Esophagus muscularis mucosa (tissue), 4 donors: ENCODE measurements around the gene USP33. TPM values are rescaled to one million over a fixed set of nuclear protein-coding genes. Genes with fewer than 3 reads are reported as not detected.
A peak's percentile ranks its signal among the peaks of the same experiment; 100 is the strongest.

ENCODE experiments used
- DNase-seq: peaks from one replicate; pipeline ENCODE4 v3.0.0-alpha.2; 2017; ENCODE audit errors: extremely low spot score
- H3K27ac ChIP-seq, 4 donors: fragments of 200-600 bp; sonication (generic); replicated peaks in 1 of 4; 1 replicate in 3 of 4; 2 replicates in 1 of 4; pipeline ENCODE4 v1.5.1; 2016 to 2019; ENCODE audit warnings: mild to moderate bottlenecking in 1 of 4
- H3K27me3 ChIP-seq, 4 donors: fragments of 200-600 bp; sonication (generic); one replicate each; pipeline versions ENCODE4 v1.5.1 to v1.6.0; 2016 to 2019
- H3K36me3 ChIP-seq, 4 donors: fragments of 200-600 bp; sonication (generic); one replicate each; pipeline ENCODE4 v1.5.1; 2016 to 2019
- H3K4me1 ChIP-seq, 4 donors: fragments of 200-600 bp; sonication (generic); one replicate each; pipeline ENCODE4 v1.5.1; 2016 to 2019
- H3K4me3 ChIP-seq, 4 donors: fragments of 200-600 bp; sonication (generic); 1 replicate in 2 of 4; 2 replicates in 2 of 4; pipeline ENCODE4 v1.5.1; 2016 to 2019; ENCODE audit warnings: mild to moderate bottlenecking in 4 of 4, moderate library complexity in 1 of 4
- H3K9me3 ChIP-seq, 4 donors: fragments of 200-600 bp; sonication (generic); 1 replicate in 3 of 4; 2 replicates in 1 of 4; pipeline ENCODE4 v1.5.1; 2016 to 2019
- EP300 ChIP-seq: sonication (generic); formaldehyde crosslinking; IDR thresholded peaks from one replicate; pipeline ENCODE4 v1.6.1; 2017; ENCODE audit warnings: antibody characterized with exemption
- POLR2A ChIP-seq: fragments of 450-650 bp; IDR thresholded peaks from one replicate; pipeline ENCODE4 v1.6.1; 2017; ENCODE audit warnings: antibody characterized with exemption, moderate library complexity, mild to moderate bottlenecking, low read depth
- POLR2AphosphoS5 ChIP-seq, 2 donors: sonication (generic); formaldehyde crosslinking; IDR thresholded peaks; one replicate each; pipeline ENCODE4 v1.6.1; 2017; ENCODE audit warnings: antibody characterized with exemption in 2 of 2
- WGBS: methylation state at CpG from one replicate; pipeline ENCODE4 v1.1.5; 2018; 5-methylcytosine and 5-hydroxymethylcytosine counted together
- intact Hi-C: fragments of 100-400 bp; cut with DNase I; formaldehyde crosslinking; loops from one replicate; pipeline ENCODE4 v1.15.1; 2023
- total RNA-seq, 4 donors: library from RNA; depleted of rRNA; stranded (reverse); fragments of >200 nt; gene quantifications; one replicate each; pipeline versions ENCODE4 v1.1.0 to v1.2.1, GENCODE V29; 2016
- TF ChIP-seq, protein P1 (sequence below), 3 experiments: fragments of 200-600 bp in 2 of 3; fragments of 450-650 bp in 1 of 3; sonication (generic) in 2 of 3; IDR thresholded peaks; one replicate each; pipeline ENCODE4 v1.5.1; 2017 to 2019; ENCODE audit warnings: antibody characterized with exemption in 3 of 3, mild to moderate bottlenecking in 2 of 3, moderate library complexity in 1 of 3

USP33 gene
- total RNA-seq, 4 donors from 2014 or later, result 50.9 to 71.0 (median 59.2) TPM

DNA sequence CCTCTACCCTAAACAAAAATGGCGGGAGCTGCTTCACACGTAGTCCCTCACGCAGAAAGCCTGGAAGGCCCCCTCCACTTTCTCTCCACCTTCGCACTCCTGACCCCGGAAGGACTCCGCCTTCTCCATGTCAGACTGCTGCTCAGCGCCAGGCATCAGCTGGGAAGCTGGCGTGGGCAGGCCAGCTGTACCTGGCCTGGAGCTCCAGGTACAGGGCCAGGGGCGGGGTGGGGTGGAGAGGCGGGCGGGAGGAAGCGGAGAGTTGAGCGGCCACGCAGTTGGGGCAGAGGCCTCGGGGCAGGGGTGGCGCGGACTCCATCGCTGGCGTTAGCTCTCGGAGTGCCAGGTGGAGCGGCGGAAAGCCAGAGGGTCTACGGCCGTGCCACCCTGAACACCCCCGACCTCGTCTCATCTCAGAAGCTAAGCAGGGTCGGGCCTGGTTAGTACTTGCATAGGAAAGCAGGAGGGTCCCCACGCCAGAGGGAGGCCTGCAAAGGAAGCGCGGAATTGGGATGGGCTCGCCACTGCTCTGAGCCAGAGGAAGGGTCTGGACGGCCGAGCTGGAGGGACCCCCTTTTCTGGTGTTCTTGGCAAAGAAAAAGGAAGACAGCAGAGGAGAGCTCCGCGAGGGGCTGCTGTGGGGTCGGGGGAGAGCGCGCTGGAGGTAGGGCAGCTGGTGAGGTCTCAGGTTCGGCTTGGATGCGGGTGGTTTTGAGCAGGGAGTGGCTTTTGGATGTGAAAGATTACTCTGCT is 20.1 kb upstream of the USP33 start, which contains the start of gene MIGA1:
Gene MIGA1, plus strand, starts transcription at position 121 of the 753 bp plus-strand sequence. CDS start 3,604 bp downstream, outside the sequence.
- peak within 1 kb of the TSS; percentile 78 to 86 (median 80) for H3K27ac ChIP-seq
- no peak for TF ChIP-seq EP300
- no peak for TF ChIP-seq POLR2A
- TF ChIP-seq, protein P1, sequence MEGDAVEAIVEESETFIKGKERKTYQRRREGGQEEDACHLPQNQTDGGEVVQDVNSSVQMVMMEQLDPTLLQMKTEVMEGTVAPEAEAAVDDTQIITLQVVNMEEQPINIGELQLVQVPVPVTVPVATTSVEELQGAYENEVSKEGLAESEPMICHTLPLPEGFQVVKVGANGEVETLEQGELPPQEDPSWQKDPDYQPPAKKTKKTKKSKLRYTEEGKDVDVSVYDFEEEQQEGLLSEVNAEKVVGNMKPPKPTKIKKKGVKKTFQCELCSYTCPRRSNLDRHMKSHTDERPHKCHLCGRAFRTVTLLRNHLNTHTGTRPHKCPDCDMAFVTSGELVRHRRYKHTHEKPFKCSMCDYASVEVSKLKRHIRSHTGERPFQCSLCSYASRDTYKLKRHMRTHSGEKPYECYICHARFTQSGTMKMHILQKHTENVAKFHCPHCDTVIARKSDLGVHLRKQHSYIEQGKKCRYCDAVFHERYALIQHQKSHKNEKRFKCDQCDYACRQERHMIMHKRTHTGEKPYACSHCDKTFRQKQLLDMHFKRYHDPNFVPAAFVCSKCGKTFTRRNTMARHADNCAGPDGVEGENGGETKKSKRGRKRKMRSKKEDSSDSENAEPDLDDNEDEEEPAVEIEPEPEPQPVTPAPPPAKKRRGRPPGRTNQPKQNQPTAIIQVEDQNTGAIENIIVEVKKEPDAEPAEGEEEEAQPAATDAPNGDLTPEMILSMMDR (IDR thresholded peaks at IDR 0.05), result no peak
- peak; percentile 77 to 85 for TF ChIP-seq POLR2AphosphoS5 (IDR thresholded peaks at IDR 0.05)
- peak; percentile 95 for DNase-seq
- peak within 1 kb of the TSS; percentile 89 to 93 (median 90) for H3K4me3 ChIP-seq
- H3K36me3 ChIP-seq, result peaks cover 6 to 14% (median 11%) of the 10 kb centered on the region in 4 donors
- intact Hi-C loops, result no loop called here
- H3K27me3 ChIP-seq, result no peaks in the 10 kb centered on the region
- 1% methylated on average over 28 of the region's 40 CpGs for WGBS
- H3K4me1 ChIP-seq, result peaks cover 8 to 34% (median 27%) of the 10 kb centered on the region in 4 donors
- no peaks in the 10 kb centered on the region for H3K9me3 ChIP-seq

DNA sequence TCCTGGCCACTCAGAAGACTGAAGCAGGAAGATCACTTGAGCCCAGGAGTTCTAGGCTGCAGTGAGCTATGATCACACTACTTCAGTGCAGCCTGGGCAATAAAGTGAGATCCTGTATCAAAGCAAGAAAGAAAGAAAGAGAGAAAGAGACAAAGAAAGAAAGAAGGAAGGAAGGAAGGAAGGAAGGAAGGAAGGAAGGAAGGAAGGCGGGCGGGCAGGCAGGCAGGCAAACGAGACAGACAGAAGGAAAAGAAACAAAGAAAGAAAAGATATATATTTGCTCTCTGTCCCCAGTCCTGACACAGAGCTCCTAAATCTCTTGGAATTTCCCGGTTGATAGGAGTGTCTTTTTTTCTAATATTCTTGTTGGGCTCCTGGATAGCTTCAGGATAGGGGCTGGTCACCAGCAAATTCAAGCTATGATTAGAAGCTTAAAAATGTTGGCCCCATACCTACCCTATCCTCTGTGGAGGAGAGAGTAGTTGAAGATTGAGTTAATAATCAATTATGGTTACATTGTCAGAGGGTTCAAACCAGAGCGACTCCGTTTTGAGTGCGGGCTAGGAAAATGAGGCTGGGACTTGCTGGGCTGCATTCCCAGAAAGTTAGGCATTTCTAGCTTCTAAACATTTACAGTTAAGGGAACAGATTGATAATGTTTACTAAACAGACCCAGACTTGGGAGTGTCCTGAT is 16.5 kb upstream of the USP33 start:
- H3K36me3 ChIP-seq, result no peaks in the 10 kb centered on the region
- no peak overlapping the region for H3K27ac ChIP-seq
- 74% methylated on average over 7 of the region's 7 CpGs for WGBS
- H3K27me3 ChIP-seq, result no peaks in the 10 kb centered on the region
- peaks cover 5 to 18% (median 16%) of the 10 kb centered on the region in 4 donors for H3K4me1 ChIP-seq
- TF ChIP-seq POLR2A (no peak), EP300 (no peak), POLR2AphosphoS5 (IDR thresholded peaks at IDR 0.05) (no peak)
- TF ChIP-seq, protein P1 (IDR thresholded peaks at IDR 0.05), result no peak
- H3K4me3 ChIP-seq, result no peak overlapping the region
- no peaks in the 10 kb centered on the region for H3K9me3 ChIP-seq
- intact Hi-C loops, result loop anchor here (2.0 kb wide), 1 partner anchor 15 kb away; no protein-coding TSS in a partner anchor
- no peak for DNase-seq

DNA sequence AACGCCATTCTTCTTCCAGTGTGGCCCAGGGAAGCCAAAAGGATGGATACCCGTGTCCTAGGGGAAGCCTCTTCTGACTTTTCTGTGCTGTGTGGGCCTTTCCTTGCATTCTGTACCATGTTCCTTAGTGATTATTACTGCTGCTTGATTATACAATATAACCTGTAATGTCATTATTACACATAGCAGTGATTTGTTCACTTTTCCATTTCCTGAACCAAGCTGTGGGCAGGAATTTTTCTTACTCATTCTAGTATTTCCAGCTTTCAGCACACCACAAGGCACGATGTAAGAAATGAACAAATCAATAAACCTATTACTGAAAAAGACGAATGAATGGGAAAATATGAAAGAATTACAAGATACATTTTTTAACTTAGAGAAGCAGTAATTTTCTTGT is 8.4 kb upstream of the USP33 start:
- intact Hi-C loops, result no loop called here
- Histone ChIP-seq H3K27me3 (no peaks in the 10 kb centered on the region), H3K4me1 (no peaks in the 10 kb centered on the region), H3K4me3 (no peak overlapping the region), H3K36me3 (no peaks in the 10 kb centered on the region), H3K9me3 (no peaks in the 10 kb centered on the region), H3K27ac (no peak overlapping the region)
- TF ChIP-seq, protein P1 (IDR thresholded peaks at IDR 0.05), result no peak
- TF ChIP-seq POLR2A (no peak), POLR2AphosphoS5 (IDR thresholded peaks at IDR 0.05) (no peak), EP300 (no peak)
- no peak for DNase-seq
- 92% methylated on average over 4 of the region's 4 CpGs for WGBS

DNA sequence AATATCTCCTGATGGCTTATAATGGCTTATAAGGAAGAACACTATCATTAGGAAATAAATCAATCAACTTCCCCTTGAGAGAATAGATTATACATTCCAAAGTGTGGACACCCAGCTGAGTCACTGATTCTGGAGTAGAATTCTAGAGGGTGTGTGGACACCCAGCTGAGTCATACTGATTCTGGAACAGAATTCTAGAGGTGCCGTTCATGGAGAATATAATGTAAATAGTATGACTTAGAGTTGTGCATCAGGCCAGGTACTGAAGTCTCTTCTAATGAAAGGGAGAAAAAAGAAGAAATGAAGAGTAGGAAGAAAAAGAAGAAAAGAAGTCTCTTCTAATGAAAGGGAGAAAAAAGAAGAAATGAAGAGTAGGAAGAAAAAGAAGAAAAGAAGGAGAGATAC is 2.4 kb upstream of the USP33 start:
- Histone ChIP-seq H3K27me3 (no peaks in the 10 kb centered on the region), H3K9me3 (no peaks in the 10 kb centered on the region), H3K4me1 (peaks cover 7 to 20% (median 17%) of the 10 kb centered on the region in 4 donors), H3K4me3 (no peak overlapping the region), H3K27ac (no peak overlapping the region), H3K36me3 (no peaks in the 10 kb centered on the region)
- TF ChIP-seq POLR2A (no peak), POLR2AphosphoS5 (IDR thresholded peaks at IDR 0.05) (no peak), EP300 (no peak)
- TF ChIP-seq, protein P1 (IDR thresholded peaks at IDR 0.05), result no peak
- no peak for DNase-seq
- 33% methylated on average over 1 of the region's 1 CpG for WGBS
- intact Hi-C loops, result no loop called here
